Ramos (cell line): Measurements from ENCODE around the gene G6PC2.
"Not testable (repeated sequence)": the region's sequence is repeated elsewhere in the genome, so short reads cannot be mapped to it uniquely, and the experiment has no call there.

Source experiments
- in situ Hi-C: fragments of 300-500 bp; cut with MboI; formaldehyde crosslinking; loops from one replicate; pipeline ENCODE4 v1.14.3; 2022; ENCODE audit warnings: low sequenced_read_pairs; ENCODE audit not compliant: unreplicated experiment

G6PC2 gene, protein sequence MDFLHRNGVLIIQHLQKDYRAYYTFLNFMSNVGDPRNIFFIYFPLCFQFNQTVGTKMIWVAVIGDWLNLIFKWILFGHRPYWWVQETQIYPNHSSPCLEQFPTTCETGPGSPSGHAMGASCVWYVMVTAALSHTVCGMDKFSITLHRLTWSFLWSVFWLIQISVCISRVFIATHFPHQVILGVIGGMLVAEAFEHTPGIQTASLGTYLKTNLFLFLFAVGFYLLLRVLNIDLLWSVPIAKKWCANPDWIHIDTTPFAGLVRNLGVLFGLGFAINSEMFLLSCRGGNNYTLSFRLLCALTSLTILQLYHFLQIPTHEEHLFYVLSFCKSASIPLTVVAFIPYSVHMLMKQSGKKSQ

DNA sequence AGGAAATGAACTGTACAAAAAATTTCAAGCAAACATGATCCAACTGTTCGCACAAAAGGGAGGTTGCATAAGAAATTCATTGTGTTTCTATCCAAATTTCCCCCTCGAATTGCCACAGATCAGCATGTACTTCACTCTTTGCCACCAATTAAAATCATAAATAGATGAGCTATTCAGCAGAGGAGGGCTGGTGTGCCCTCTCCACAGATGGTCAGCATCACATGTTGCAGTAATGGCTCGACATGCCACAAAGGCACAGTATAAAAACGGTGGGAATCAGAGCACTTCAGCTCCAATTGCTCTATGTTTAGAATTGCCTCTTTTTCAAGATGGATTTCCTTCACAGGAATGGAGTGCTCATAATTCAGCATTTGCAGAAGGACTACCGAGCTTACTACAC, at the start of gene G6PC2:
Gene G6PC2, plus strand, starts transcription at position 289 of the 400 bp plus-strand sequence. Its CDS starts 41 bp downstream, at position 330.
- in situ Hi-C loops = no loop called here

DNA sequence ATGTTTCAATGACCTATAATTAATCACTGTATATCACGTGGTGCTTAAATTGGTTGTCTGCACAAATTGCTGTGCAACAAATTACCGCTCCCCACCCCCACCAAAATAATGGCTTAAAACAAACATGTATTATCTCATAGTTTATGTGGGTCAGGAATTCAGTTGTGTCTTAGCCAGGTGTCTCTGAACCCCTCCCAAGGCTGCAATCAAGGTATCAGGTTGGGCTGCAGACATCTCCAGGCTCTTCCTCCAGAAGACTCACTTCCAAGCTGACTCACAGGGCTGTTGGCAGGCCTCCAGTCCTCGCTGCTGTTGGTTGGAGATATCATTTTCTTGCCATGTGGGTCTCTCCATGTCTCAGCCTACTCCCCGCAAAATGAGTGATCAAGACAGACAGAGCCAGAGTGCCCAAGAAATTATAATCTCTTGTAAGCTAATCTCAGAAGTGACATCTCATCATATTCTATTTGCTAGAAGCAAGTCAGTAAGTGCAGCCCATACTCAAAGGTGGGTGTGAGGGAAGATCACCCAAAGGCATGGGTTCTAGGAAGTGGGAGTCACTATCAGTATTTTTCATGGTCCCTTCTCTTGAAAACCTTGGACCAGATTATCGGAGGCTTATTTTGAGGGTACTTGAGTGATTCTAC, 49.3 kb upstream of the G6PC2 start:
- in situ Hi-C loops = no loop called here

DNA sequence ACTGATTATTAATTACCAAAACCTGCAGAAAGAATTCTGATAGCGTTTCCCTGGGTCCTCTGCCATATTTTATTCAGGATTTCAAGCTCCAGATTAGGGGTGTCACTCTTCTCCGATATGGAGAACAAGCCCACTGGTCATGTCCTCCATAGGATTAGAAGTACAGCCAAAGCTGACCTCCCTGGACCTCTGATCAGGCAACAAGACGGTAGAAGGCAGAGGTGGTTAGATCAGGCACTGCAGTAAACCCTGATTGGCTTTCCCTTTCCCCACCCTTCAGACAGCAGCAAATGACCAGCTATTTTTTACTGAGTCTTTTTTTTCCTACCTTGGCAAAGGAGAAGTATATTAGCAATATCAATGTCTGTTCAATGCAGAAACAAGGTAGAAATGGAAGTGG, 48.6 kb upstream of the G6PC2 start:
- in situ Hi-C loops = no loop called here

DNA sequence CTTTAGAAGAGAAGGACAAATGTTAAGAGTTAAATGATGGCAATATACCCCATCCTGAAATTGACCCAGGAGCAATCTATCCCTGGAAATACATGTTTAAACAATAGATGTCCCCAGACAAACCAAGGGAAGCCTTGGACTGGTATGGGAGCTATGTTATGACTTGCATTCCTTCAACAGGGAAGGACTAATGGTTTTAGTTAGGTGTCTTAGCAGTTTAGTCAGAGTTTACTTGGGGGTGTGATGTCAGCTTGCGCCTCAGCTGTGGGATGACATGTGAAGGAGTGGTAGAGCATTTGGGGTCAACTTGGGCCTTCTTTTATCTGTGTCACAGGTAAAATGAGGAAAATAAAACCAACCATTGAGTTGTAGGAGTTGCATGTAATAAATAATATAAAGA, 47.6 kb upstream of the G6PC2 start:
- in situ Hi-C loops = no loop called here

DNA sequence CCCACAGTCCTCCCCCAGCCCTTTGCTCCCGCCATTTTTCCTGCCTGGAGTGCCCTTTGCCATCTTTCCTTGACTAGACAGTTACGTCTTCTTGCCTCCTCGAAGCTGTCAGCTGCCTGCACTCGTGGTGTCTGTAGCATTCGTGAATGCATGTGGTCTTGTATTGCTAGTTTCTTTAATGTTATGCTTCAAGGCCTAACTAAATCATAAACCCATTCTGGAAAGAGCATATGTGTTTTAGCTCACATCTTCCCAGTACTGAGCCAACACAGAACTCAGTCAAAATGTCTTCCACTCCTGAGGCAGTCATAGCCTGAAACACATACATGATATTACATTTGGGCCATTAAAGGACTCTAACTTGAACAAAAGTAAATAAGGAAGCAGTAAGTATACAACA, 46.4 kb upstream of the G6PC2 start:
- in situ Hi-C loops = no loop called here

DNA sequence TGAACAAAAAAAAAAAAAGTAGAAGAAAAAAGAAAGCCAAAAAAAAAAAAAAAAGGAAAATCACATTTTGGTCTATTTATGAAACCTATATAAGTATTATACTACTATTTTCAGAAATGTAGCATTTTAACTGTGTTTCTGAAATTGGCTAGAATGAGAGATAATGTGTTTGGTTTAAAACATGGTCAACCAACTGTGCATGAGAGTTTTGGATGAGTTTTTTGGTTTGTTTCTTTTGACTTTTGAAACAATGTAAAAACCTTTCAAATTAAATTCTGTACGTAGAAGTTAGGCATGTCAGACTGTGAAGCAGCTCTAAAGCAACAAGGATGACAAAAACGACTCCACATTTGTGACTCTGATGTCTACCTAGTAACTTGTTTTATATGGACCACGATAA, 45.5 kb upstream of the G6PC2 start:
- in situ Hi-C loops = no loop called here

DNA sequence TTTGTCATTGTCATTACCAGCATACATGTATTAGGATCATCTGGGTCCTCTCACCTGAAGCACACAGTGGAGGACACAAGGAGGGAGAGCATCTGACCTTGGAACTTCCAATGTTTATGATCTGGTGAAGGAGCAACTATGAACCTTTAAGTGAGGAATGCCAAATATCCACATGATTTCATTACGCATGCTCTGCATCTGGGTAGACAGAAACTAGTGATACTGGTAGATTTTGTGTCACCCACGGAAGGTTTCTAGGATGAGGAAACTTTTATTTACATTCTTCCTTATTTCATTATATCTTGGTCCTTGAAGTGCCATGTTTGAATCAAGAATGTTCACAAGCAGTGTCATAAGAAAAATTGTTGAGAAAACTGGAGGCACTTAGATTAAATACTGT, 42.9 kb upstream of the G6PC2 start:
- in situ Hi-C loops = no loop called here

DNA sequence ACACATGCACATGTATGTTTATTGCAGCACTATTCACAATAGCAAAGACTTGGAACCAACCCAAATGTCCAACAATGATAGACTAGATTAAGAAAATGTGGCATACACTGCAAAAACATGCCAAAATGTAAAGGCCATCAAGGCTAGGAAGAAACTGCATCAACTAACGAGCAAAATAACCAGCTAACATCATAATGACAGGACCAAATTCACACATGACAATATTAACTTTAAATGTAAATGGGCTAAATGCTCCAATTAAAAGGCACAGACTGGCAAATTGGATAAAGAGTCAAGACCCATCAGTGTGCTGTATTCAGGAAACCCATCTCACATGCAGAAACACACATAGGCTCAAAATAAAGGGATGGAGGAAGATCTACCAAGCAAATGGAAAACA, 33.9 kb upstream of the G6PC2 start:
- in situ Hi-C loops = not testable (repeated sequence)

DNA sequence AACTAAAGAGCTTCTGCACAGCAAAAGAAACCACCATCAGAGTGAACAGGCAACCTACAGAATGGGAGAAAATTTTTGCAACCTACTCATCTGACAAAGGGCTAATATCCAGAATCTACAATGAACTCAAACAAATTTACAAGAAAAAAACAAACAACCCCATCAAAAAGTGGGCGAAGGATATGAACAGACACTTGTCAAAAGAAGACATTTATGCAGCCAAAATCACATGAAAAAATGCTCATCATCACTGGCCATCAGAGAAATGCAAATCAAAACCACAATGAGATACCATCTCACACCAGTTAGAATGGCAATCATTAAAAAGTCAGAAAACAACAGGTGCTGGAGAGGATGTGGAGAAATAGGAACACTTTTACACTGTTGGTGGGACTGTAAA, 30.7 kb upstream of the G6PC2 start:
- in situ Hi-C loops = not testable (repeated sequence)

DNA sequence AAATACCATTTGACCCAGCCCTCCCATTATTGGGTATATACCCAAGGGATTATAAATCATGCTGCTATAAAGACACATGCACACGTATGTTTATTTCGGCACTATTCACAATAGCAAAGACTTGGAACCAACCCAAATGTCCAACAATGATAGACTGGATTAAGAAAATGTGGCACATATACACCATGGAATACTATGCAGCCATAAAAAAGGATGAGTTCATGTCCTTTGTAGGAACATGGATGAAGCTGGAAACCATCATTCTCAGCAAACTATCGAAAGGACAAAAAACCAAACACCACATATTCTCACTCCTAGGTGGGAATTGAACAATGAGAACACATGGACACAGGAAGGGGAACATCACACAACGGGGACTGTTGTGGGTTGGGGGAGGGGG, 30.3 kb upstream of the G6PC2 start:
- in situ Hi-C loops = not testable (repeated sequence)

DNA sequence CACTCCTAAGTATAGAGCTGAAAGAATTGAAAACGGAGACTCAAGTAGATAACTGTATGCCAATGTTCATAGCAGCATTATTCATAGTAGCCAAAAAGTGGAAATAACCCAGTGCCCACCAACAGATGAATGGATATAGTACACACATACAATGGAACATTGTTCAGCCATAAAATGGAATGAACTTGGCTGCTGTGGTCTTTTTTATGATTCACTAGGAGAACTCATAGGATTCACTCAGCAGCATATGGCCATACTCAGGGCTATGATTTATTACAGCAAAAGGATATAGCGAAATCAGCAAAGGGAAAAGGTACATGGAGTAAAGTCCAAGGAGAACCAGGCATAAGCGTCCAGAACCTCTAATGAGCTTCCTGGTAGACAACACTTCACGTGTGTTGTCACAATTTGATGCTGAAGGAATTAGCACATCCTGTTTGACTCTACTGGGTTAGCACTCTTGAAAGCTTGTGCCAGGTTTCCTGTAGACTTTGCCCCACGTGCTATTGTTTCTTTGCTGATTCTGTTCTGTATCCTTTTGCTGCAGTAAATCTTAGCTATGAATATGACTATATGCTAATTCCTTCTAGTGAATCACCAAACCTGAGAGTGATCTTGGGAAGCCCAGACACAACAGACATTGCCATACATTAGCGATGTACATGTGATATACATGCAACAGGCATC, 26.6 kb upstream of the G6PC2 start:
- in situ Hi-C loops = no loop called here

DNA sequence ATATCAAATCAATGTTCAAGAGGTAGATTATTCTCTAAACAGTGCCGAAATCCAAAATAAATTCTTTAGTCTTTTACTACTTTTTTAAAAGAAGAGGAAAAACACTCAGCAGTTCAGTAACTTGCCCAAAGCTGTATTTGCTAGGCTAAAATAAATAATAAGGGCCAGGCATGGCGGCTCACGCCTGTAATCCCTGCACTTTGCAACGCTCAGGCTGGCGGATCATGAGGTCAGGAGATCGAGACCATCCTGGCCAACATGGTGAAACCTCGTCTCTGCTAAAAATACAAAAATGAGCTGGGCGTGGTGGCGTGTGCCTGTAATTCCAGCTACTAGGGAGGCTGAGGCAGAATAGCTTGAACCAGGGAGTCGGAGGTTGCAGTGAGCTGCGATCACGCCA, 18.9 kb upstream of the G6PC2 start:
- in situ Hi-C loops = not testable (repeated sequence)

DNA sequence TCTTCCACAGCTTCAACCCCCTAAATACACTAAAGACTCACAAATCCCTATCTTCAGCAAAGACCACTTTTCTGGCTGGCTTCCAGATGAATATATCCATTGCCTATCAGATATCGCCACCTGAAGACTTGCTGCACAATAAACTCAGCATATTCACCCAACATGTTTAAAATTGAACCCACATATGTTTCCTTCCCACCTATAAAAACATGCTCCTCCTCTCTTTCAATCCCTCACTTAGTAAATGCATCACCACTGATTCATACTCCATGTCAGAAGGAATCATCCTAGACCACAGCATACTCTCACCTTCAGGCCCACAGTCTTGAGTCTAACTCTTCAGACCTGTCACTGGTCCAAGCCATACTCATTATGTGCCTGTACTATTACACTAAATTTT, 16.1 kb upstream of the G6PC2 start:
- in situ Hi-C loops = no loop called here

DNA sequence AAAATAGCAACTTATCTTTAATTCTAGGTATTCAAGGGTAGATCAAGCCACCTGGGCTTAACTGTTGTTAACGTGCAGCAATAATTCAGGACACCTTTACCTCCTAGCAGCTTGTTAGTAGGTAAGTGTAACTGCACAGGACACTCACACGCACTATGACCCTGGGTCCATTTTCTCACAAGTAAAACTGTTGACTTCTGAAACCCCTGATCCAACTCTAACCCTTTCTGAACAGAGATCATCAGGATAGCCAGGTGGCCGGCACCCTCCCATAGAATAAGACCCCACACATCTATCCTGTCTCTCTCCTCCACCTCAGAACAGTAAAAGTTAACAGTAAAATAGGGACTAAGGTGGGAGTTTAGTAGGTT, 11.5 kb upstream of the G6PC2 start:
- in situ Hi-C loops = no loop called here

DNA sequence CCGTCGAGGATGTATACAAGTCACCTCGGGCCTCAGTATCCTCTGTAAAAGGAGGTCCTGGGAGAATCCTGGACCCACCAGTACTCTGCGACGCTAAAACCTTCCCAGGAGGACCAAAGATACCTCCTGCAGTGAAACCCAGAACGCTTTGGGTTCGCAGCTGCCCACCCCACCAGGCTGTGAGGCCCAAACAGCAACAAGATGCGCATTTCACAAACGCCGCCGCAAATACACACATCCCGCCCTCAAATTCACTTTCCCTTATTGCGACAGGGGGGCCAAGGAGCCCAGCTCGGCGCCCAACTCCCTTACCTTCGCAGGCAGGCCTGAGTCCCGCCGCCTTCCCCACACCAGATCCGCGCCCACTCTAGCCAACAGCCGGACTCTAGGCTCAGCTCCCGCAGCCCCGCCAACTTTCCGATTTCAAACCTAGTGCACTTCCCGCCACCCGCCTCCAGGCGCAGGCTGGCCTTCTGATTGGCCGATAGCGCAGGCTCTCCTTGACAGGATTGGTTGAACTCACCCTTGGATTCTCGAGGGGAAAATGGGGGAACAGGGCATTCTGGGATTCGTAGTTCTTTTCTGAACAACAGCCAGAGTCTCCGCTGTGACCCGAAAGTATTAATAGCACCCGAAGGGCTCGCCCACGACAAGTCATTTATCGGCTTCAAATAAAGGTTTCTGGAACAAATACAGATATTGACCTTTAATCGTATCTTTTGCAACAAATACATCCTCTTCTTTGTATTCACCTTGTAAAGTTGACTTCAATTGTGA, 10.9 kb upstream of the G6PC2 start, which contains the start of gene SPC25:
Gene SPC25, minus strand, starts transcription at position 425 of the 777 bp plus-strand sequence. CDS start 911 bp downstream, outside the sequence.
- in situ Hi-C loops = no loop called here

DNA sequence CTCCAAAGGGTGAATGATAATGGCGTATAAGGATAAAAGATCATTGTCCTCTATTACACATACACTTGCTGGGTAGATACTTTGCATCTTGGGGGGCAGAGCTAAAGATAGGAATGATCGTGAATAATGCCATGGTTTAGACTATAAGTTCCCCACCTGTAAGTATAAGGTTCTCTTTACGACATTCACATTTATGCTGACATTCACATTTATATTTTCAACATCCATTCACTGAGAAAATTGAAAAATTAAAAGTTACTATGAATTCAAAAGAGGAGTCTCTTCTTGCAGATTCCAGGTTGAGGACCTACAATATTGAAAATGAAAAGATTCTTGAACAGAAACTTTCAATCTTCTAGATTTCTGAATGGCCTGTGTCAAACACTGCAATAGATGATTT, 8.8 kb upstream of the G6PC2 start:
- in situ Hi-C loops = no loop called here

DNA sequence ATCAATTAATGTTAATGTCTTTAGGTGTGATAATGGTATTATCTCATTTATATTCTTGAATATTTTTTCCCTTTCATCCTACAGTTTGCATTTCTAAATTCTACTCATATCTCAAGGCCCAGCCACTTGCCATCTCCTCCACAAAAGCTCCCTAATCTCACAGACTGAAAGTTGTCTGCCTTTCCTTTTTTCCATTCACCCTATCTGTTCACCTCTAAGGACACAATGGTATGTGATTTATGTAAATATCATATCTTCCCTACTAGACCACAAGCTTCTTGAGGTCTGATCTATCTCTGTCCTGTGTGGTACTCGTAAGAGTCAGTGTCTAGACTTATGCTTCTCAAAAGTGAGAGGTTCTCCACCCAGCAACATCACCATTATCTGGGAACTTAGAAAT, 7.0 kb upstream of the G6PC2 start:
- in situ Hi-C loops = no loop called here

DNA sequence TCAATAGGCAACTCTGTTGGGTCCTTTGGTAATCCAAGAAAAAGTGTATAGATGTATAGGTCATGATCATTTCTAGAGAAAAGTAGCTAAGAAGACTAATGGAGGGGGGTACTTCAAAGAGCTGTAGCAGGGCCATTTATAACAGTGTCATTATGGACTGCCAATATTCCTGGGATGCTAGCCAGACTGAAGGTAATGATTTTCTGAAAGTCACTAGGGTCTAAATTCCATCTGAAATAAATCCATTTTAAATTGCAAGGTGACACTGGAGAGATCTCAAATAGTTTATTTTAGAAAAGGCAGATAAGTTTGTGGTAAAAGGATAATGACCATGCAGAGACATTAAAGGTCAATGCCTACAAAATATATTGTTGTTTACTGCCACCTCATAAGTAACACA, 6.4 kb upstream of the G6PC2 start:
- in situ Hi-C loops = no loop called here

DNA sequence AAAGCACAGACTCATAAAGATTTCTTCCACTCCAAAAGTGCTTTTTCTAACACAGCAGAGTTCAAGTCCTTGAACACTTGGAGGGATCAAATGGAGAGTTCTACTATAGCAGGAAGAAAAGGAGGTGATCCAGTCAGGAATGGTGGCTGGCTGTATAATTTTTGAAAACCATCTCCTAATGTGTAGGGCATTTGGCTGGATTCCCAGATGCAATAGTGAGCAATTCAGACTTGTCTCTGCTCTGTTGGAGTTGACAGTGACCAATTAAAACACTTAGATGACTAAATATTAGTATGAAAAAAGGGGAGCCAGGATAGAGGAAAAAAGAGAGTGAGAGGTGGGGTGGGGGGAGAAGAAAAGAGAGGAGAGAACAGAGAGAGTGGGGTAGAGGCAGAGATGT, 5.3 kb upstream of the G6PC2 start:
- in situ Hi-C loops = no loop called here

DNA sequence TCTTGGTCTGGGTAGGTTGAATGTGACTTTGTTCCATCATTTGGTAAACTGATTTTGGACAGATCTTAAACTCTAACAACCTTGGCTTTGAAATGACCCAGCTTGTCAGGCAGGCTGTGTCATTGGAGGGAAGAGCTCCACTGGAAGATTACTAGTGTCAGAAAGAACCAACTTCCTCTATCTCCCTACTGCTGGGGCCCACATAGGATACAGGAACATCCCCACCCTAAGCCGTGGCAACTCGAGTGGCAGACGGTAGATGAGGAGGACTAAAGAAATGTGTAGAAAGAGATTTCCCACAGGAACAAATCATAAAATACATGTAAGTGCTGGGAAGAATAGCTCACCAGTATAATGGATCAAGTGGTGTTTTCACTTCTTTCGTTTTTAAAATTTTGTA, 4.3 kb upstream of the G6PC2 start:
- in situ Hi-C loops = no loop called here

DNA sequence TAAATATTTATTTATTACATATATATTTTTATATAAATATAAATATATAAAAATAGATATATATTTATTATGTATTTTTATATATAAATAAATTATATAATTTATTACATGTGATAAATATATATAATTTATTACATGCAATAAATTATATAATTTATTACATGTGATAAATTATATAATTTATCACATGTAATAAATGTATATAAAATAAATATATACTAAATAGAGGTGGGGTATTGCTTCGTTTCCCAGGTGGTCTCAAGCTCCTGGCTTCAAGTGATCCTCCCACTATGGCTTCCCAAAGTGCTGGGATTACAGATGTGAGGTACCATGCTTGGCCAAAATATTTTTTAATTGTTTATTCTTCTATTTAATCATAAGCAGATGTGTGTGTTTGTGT, 3.6 kb upstream of the G6PC2 start:
- in situ Hi-C loops = no loop called here
